GF-D8 (cell line): ENCODE measurements around the gene ATPAF2.

Experiments
- DNase-seq: peaks from one replicate; lab custom pipeline; 2025; lab: John Stamatoyannopoulos, UW

The ATPAF2 gene

DNA sequence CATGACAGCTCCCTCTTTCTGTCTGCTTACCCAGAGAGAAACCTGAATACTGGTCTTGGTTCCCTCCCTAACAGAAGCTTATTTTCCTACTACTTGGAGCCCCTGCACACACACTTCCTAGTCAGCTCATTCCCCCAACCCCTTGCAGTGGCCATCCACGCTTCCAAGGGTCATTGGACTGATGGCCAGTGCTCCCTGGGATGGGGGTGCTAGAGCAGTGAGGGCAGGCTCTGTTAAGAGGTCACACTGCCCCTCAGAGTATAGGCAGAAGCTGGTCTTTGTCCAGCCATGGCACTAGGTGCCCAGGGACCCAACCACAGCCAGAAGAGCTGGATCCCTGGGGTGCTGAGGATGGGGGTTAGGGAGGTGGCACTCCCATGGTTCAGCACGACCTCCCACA lies 53.8 kb downstream of the ATPAF2 start:
- no peak for DNase-seq

DNA sequence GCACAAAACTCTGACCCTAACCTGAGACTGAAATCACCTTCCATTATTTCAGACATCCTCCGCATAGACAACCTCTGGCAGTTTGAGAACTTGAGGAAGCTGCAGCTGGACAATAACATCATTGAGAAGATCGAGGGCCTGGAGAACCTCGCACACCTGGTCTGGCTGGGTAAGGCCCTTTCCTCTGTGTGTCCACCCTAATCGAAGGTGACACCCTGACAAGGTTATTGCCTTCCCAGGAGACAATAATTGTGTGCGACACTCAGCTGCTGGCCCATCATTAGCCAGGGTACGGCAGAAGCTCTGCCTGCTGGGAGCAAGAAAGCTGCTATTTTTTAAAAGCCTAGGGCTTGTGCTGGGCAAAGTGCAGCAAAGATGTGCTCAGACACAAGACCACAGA lies 55.2 kb downstream of the ATPAF2 start:
- DNase-seq = no peak

GRCh38 chr17:17983376-17983775 lies 55.6 kb downstream of the ATPAF2 start:
- DNase-seq = no peak

DNA sequence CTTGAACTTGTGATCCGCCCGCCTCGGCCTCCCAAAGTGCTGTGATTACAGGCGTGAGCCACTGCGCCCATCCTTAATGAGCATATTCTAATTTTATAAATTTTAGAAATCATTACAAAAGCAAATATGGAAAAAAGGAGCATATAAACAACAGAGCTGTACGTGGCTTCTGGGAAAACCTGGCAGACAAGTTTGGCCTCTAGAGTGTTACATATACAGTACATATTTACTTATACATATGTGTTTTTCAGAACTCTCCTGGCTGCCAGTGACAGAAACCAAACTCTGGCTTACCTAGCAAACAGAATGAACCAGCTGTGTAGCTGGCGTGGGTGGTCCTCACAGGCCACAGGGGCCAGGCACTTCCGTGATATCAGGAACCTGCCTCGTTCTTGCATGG lies 56.2 kb downstream of the ATPAF2 start:
- DNase-seq = no peak

- DNase-seq = no peak
Observed at GRCh38 chr17:17981330-17981729, 57.6 kb downstream of the ATPAF2 start.

DNA sequence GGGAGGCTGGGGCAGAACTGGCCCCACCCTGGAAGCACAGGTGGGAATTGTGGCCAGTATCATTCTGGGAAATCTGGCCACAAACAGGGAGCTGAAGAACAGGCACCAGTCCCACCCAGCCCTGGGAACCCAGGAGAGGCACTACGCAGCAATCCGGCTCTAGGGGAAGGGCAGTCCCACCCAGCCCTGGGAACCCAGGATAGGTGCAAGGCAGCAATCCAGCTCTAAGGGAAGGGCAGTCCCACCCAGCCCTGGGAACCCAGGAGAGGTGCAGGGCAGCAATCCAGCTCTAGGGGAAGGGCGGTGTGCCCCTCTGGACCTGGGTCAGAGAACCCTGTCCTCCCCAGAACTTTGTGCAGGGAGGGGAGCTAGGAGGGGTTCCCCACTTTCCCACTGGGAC lies 59.2 kb downstream of the ATPAF2 start:
- DNase-seq = no peak

DNA sequence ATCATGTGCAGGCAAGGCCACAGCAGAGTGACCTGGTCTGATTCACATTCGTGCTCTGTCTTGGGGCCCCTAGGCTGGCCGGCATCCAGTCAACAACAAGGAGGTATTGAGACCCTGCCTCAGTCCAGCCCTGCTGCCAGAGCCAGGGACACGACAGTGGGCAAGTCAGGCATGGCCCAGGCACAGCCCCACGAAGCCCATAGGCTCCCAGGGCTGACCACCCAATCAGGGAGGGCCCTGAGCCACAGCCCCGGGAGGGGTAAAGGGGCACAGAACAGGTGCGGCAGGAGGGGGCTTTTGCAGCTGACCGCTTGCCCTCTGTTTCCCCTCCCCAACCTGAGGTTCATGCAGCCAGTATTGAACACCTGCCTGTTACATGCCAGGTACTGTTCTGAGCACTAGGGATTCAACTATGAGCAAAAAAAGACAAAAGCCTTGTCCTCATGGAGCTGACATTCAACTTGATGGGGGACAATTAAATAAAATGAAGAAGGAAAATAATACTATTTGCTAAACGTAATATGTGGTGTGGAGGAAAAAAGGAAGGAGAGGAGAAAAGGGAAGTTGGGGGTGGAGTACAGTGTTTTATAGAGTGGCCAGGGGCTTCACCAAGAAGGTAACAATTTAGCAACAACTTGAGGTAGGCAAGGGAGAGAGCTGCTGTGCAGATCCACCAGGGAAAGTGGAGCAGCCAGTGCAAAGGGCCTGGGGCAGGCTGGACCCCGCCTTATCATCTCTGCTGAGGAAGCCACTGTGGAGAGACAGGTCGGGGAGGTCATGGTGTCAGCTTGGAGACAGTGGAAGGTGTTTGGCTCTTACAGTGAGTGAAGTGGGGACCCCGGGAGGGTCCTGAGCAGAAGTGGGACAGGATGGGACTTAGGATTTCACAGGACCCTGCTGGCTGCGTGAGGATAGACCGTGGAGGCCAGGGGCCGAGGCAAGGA lies 60.2 kb downstream of the ATPAF2 start:
- no peak for DNase-seq

- no peak for DNase-seq
Observed at GRCh38 chr17:17976931-17977570, 61.9 kb downstream of the ATPAF2 start.

DNA sequence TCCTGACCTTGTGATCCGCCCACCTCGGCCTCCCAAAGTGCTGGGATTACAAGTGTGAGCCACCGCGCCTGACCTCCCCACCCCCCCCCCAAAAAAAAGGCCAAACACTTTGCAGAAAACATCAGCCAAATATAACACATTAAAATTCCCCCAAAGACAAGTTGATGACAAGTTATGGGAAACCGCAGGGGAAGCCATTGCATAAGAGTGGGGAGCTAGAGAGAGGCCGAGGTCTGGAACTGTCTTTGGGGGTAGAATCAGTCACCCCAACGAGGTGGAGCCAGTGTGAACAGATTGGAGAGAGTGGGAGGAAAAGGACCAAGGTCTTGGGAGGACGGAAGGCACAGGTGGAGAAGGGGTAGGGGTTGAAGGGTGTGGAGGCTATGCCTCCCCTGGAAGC lies 63.5 kb downstream of the ATPAF2 start:
- peak; percentile 18 for DNase-seq

DNA sequence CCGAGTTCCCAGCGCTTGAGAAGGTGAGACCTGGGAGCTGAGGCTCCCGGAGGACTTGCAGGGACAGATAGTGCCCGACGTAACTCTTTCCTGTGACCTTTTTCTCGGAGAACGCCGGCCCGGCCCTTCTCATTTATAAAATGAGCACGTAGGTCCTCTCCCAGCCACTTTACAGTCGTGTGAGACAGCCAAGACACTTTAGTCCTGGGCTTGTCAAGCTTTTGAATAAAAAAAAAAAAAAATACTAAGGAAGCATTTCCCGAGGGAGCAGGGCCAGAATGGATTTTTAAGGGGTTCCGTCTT lies 66.1 kb downstream of the ATPAF2 start:
- no peak for DNase-seq

- peak; percentile 96 for DNase-seq
Observed at GRCh38 chr17:17972126-17972951, 66.6 kb downstream of the ATPAF2 start, which contains the start of the genes DRC3 and TOM1L2. Gene DRC3, plus strand, starts transcription at chr17:17972862. Its CDS starts 4,737 bp downstream, at chr17:17977599. Gene TOM1L2, minus strand, starts transcription at chr17:17972400. Its CDS starts 87 bp downstream, at chr17:17972313.

GRCh38 chr17:17971431-17972125 lies 67.4 kb downstream of the ATPAF2 start:
- DNase-seq = no peak

GRCh38 chr17:17970699-17971430 lies 68.1 kb downstream of the ATPAF2 start:
- no peak for DNase-seq
